Renal cortex interstitium (tissue), 11 donors: ENCODE data around the gene CCDC134. TPM values are rescaled to one million over a fixed set of nuclear protein-coding genes. Genes with fewer than 3 reads are reported as not detected.

Experiments
- DNase-seq, 11 donors: peaks; one replicate each; pipeline ENCODE4 v3.0.0-alpha.2; 2013; ENCODE audit warnings: low read depth in 9 of 11, low spot score in 4 of 11; ENCODE audit errors: extremely low read depth in 1 of 11
- polyA plus RNA-seq, 3 donors: library from polyadenylated mRNA; unstranded; fragments of 120-200 nt; gene quantifications; one replicate each; pipeline ENCODE4 v1.2.1, GENCODE V29; 2013; ENCODE audit not compliant: insufficient read length in 3 of 3

The CCDC134 gene
- polyA plus RNA-seq, 3 donors: 7.0 to 11.2 (median 9.1) TPM

GRCh38 chr22:41816871-41817270 lies 16.4 kb downstream of the CCDC134 start:
- DNase-seq: no peak

GRCh38 chr22:41818011-41818410 lies 17.5 kb downstream of the CCDC134 start:
- no peak for DNase-seq

DNA sequence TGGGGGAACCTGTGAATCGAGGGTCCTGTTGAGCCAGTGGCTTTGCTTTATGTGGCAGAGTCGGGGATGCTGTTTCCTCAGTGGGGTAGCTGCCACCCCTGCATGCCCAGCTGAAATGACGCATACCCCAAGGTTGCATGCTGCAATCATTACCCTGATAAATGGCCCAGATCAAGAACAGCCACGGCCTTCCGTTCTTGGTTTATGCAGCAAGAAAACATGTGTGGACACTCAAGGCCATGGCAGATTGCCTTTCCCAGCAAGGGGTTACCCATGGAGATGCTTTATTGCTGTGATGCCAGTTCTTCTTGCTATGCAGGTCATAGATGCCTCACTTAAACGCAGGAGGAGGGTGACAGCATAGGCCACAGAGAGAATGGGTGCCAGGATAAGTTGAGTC lies 18.1 kb downstream of the CCDC134 start:
- no peak for DNase-seq

- DNase-seq: no peak
These were observed 18.8 kb downstream of the CCDC134 start for GRCh38 chr22:41819257-41819656.

- no peak for DNase-seq
These were observed 20.0 kb downstream of the CCDC134 start for GRCh38 chr22:41820447-41820846.

DNA sequence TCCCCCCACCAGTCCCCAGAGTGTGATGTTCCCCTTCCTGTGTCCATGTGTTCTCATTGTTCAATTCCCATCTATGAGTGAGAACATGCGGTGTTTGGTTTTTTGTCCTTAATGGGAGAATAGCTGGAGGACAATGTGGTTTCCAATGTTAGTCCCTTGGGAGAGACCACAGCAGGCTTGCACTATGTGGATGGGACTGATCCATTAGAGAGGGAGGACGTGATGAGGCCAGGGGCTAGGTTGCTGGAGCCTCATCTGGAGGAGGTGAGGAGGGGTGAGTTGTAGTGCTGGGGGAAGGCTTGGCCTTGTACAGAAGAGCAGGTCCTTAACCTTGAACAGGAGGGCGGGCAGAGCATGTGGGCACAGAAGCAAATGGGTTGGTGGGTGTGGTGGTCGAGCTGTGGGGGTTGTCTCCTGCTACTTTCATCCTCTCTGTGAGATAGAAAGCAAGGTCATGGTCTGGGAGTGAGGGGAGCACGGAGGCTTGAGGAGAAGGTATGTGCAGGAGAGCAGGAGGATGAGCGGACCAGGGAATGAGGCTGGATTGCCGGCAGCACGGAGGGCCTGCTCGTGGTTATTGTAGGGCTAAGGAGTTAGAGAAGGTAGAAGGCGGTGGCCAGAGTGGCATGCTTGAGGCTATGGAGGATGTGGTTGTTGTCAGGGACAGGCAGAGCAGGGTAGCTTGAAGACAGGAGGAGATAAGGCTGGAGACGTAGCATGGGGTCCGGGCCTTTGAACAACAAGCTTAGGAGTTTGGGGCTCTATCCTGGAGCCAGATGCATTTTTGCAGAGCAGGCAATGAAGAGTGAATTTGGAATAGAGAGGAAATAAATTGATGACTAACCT lies 21.2 kb downstream of the CCDC134 start:
- DNase-seq: no peak

GRCh38 chr22:41822317-41823057 lies 22.0 kb downstream of the CCDC134 start:
- DNase-seq: peak in 2 of 11 donors; percentile 25 to 37

DNA sequence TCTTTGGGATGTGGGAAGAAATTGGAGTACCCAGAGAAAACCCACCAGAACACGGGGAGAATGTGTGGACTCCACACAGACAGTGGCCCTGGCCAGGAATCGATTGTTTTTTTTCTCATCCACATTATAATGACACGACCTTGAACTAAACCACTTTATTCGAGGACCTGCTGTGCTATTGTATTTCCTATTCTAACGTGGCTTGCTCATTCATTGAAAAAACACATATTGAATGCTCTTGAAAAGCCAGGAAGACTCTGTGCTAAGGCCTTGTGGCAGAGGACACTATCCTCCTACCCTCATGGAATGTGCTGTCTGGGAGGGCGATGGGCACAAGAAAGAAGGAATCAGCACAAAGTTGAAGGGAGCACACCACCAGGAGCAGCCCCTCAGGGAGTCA lies 23.3 kb downstream of the CCDC134 start:
- DNase-seq: no peak

DNA sequence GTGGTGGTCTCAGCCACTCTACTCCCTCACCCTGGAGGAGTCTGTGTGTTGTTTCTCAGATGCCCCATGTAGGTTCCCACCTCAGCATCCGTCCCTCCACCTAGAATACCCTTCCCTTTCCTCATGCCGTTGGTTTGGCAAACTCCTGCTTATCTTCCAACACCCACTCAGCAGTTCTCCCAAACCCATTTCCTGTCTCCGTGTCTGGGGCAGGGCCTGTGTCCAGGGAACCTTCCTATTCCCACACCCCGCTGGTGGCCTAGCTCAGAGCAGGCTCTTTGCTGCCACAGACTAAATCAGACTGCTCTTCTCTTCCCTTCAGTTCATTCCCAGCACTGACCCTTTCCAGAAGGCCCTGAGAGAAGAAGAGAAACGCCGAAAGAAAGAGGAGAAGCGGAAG lies 24.9 kb downstream of the CCDC134 start:
- no peak for DNase-seq

DNA sequence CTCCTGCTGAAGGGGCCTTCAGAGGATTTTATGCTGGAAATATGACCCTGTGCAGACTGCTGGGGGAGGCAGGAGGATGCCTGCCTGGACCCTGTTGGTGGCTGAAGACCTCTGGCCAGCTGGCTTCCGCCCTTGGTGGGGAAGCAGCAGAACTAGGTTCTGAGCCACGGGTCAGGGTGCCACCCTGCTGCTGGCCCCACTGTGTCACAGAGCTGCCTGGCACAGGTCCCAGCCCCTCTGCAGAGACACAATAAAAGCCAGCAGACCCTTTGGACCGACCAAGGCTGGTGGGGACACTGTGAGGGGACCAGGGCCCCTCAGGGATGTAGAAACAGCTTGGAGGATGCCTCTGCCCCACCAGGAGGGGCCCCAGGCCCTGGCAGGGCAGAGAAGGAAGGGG lies 25.5 kb downstream of the CCDC134 start:
- DNase-seq: no peak

- DNase-seq: peak in 1 of 11 donors; percentile 31
These were observed 26.2 kb downstream of the CCDC134 start for GRCh38 chr22:41826430-41827383.

GRCh38 chr22:41827671-41828070 lies 27.2 kb downstream of the CCDC134 start:
- no peak for DNase-seq

- no peak for DNase-seq
These were observed 28.0 kb downstream of the CCDC134 start for GRCh38 chr22:41828516-41828915.

GRCh38 chr22:41830174-41830573 lies 29.7 kb downstream of the CCDC134 start:
- no peak for DNase-seq

- no peak for DNase-seq
These were observed 30.9 kb downstream of the CCDC134 start for GRCh38 chr22:41831383-41831782.

- peak in 2 of 11 donors; percentile 17 to 27 for DNase-seq
These were observed 31.5 kb downstream of the CCDC134 start for GRCh38 chr22:41831828-41832552.

DNA sequence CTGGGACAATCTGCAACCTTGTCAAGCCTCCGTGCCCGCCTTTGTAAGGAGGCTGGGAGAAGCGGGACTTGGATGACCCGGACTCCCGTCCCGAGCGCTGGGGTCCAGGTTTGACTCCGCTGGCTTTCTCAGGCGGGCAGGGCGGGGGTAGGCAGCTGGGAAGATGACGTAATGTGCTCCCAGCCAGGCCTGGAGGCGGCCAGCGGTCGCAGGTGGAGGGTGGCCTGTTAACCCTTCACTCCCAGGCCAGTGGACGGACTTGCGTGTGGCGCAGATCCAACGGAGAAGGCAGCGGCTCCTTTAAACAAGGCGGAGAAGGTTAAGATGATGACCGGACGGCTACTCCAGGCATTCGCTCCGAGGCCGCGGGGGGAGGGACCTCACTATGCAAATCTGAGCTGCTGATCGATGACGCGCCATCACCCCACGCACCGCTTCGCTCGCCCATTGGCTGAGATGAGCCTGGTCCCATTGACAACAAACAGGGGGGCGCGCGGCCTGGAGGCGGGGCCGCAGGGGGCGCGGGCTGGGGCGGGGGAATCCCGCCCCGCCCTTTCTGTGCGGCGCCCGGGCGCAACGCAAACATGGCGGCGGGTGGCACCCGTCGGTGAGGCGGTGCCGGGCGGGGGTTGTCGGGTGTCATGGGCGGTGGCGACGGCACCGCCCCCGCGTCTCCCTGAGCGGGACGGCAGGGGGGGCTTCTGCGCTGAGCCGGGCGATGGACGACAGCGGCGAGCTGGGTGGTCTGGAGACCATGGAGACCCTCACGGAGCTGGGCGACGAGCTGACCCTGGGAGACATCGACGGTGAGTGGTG lies 32.3 kb downstream of the CCDC134 start, which contains the start of gene SREBF2:
TSS of gene SREBF2 (plus strand) at position 553 of the 816 bp plus-strand sequence. CDS start at position 719, 166 bp downstream.
- peak; percentile 97 to 100 (median 99) for DNase-seq
